ENCODE results near the gene PARD3. TPM values are rescaled to one million over a fixed set of nuclear protein-coding genes. Genes with fewer than 3 reads are reported as not detected.

Gene PARD3
- total RNA-seq, 1 donor from 2014 or later = 26.0 TPM

GRCh38 chr10:34507217-34507616 is 307.9 kb downstream of the PARD3 start:
- H3K36me3 Mint-ChIP-seq (ENCODE audit: low read depth) = no peaks in the 10 kb centered on the region
- no peak for TF ChIP-seq CTCF (IDR thresholded peaks at IDR 0.05)
- H3K9me3 Mint-ChIP-seq (ENCODE audit: low read depth) = no peaks in the 10 kb centered on the region
- no peaks in the 10 kb centered on the region for H3K27me3 Mint-ChIP-seq (ENCODE audit: low read depth)
- no peak overlapping the region for H3K27ac Mint-ChIP-seq (ENCODE audit: unreplicated experiment)
- peaks cover 4% of the 10 kb centered on the region for H3K4me1 Mint-ChIP-seq (ENCODE audit: low read depth)
- no peak overlapping the region for H3K4me3 Mint-ChIP-seq (ENCODE audit: unreplicated experiment)
- DNase-seq (ENCODE audit: low spot score) = no peak

GRCh38 chr10:34506786-34507185 is 308.3 kb downstream of the PARD3 start:
- H3K36me3 Mint-ChIP-seq (ENCODE audit: low read depth) = peaks cover 2% of the 10 kb centered on the region
- peaks cover 4% of the 10 kb centered on the region for H3K4me1 Mint-ChIP-seq (ENCODE audit: low read depth)
- H3K27ac Mint-ChIP-seq (ENCODE audit: unreplicated experiment) = no peak overlapping the region
- no peaks in the 10 kb centered on the region for H3K27me3 Mint-ChIP-seq (ENCODE audit: low read depth)
- no peak for DNase-seq (ENCODE audit: low spot score)
- no peaks in the 10 kb centered on the region for H3K9me3 Mint-ChIP-seq (ENCODE audit: low read depth)
- TF ChIP-seq CTCF (IDR thresholded peaks at IDR 0.05) = no peak
- no peak overlapping the region for H3K4me3 Mint-ChIP-seq (ENCODE audit: unreplicated experiment)

- no peaks in the 10 kb centered on the region for H3K27me3 Mint-ChIP-seq (ENCODE audit: low read depth)
- peaks cover 2% of the 10 kb centered on the region for H3K9me3 Mint-ChIP-seq (ENCODE audit: low read depth)
- peaks cover 2% of the 10 kb centered on the region for H3K36me3 Mint-ChIP-seq (ENCODE audit: low read depth)
- TF ChIP-seq CTCF (IDR thresholded peaks at IDR 0.05) = no peak
- H3K4me1 Mint-ChIP-seq (ENCODE audit: low read depth) = peaks cover 4% of the 10 kb centered on the region
- DNase-seq (ENCODE audit: low spot score) = no peak
- no peak overlapping the region for H3K4me3 Mint-ChIP-seq (ENCODE audit: unreplicated experiment)
- no peak overlapping the region for H3K27ac Mint-ChIP-seq (ENCODE audit: unreplicated experiment)
Measured at GRCh38 chr10:34505338-34505737, 309.8 kb downstream of the PARD3 start.

GRCh38 chr10:34504534-34504933 is 310.6 kb downstream of the PARD3 start:
- TF ChIP-seq CTCF (IDR thresholded peaks at IDR 0.05) = no peak
- no peak for DNase-seq (ENCODE audit: low spot score)
- Mint-ChIP-seq H3K4me3 (ENCODE audit: unreplicated experiment) (no peak overlapping the region), H3K27ac (ENCODE audit: unreplicated experiment) (no peak overlapping the region), H3K36me3 (ENCODE audit: low read depth) (peaks cover 3% of the 10 kb centered on the region), H3K9me3 (ENCODE audit: low read depth) (peaks cover 4% of the 10 kb centered on the region), H3K27me3 (ENCODE audit: low read depth) (no peaks in the 10 kb centered on the region), H3K4me1 (ENCODE audit: low read depth) (peaks cover 4% of the 10 kb centered on the region)

- Mint-ChIP-seq H3K4me1 (ENCODE audit: low read depth) (peaks cover 4% of the 10 kb centered on the region), H3K27me3 (ENCODE audit: low read depth) (no peaks in the 10 kb centered on the region), H3K4me3 (ENCODE audit: unreplicated experiment) (no peak overlapping the region), H3K27ac (ENCODE audit: unreplicated experiment) (no peak overlapping the region), H3K36me3 (ENCODE audit: low read depth) (peaks cover 3% of the 10 kb centered on the region), H3K9me3 (ENCODE audit: low read depth) (peaks cover 4% of the 10 kb centered on the region)
- no peak for DNase-seq (ENCODE audit: low spot score)
- TF ChIP-seq CTCF (IDR thresholded peaks at IDR 0.05) = no peak
Measured at GRCh38 chr10:34503704-34504103, 311.4 kb downstream of the PARD3 start.

Measured in chondrocyte (in vitro differentiated cells).